ENCODE measurements around the gene PRPF38A. TPM values are rescaled to one million over a fixed set of nuclear protein-coding genes. Genes with fewer than 3 reads are reported as not detected.

The PRPF38A gene
- total and polyA plus RNA-seq, 9 donors = 18.2 to 49.2 (median 41.8) TPM

DNA sequence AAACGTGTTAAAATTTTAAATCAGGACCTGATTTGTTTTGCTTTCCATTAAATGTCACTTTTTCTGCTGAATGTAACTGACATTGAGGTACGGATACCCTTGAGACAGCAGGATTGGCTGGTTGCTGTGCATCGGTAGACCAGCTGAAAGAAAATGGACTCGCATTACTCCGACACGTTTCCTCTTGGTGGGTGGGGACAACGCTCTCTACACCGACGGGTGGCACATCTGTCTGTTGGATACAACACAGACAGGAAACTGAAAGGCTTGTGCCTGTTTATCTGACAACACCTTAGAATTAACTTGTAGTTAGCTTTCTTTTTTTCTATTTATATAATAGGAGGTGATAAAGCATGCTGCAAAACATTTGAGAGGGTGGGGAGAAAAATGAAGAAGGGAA is 19.4 kb downstream of the PRPF38A start:
- no peaks in the 10 kb centered on the region for H3K27me3 ChIP-seq (ENCODE audit: control insufficient read depth, insufficient read depth, low read length)
- H3K4me3 ChIP-seq (ENCODE audit: low read length) = no peak overlapping the region
- H3K4me1 ChIP-seq (ENCODE audit: control insufficient read depth, insufficient read depth, low read length) = no peaks in the 10 kb centered on the region
- H3K9me3 ChIP-seq (replicated peaks; ENCODE audit: control insufficient read depth, low read depth, low read length) = no peaks in the 10 kb centered on the region
- no peak overlapping the region for H3K27ac ChIP-seq (ENCODE audit: low read length)
- peaks cover 28% of the 10 kb centered on the region for H3K36me3 ChIP-seq (ENCODE audit: control insufficient read depth, insufficient read depth, low read length)
- no peak for DNase-seq
- WGBS (ENCODE audit: insufficient coverage) = 40% methylated on average over 5 of the region's 9 CpGs

DNA sequence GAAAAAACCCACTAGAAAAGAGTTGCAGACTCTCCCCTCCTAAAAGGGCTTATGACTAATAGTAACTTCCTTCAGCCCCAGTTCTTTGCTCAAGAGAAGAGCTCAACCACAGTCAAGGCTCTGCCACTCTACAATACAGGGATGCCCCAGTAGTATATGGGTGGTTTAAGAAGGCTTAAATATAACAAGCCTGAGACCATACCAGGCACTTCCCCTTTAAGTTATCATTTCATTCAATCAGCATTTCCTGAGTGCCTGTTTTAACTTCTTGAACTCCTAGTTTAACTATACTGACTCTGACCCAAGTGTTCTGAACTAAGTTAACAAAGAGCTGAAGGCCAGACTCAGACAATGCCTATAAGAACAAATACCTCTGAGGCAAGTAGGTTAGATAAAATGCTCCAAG is 19.8 kb downstream of the PRPF38A start:
- Histone ChIP-seq H3K36me3 (ENCODE audit: control insufficient read depth, insufficient read depth, low read length) (peaks cover 27% of the 10 kb centered on the region), H3K4me1 (ENCODE audit: control insufficient read depth, insufficient read depth, low read length) (no peaks in the 10 kb centered on the region), H3K27ac (ENCODE audit: low read length) (no peak overlapping the region), H3K9me3 (replicated peaks; ENCODE audit: control insufficient read depth, low read depth, low read length) (no peaks in the 10 kb centered on the region), H3K4me3 (ENCODE audit: low read length) (no peak overlapping the region), H3K27me3 (ENCODE audit: control insufficient read depth, insufficient read depth, low read length) (no peaks in the 10 kb centered on the region)
- no peak for DNase-seq

DNA sequence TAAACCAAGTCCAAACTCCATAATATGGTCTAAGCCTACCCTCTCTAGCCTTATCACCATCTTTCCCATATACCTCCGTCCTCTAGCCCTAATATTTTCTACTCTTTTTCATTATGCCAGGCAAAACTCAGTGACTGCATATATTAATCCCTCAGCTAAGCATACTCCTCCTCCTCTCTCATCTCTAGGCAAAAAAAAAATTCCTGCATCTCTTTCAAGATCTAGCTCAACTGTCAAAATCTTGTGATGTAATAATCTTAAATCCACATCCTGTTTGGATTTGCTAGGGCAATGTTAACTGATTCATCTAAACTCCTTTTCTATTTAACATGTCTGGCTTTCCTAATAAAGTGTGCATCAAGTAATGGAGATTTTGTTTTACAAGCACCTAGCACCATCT is 20.4 kb downstream of the PRPF38A start:
- H3K4me3 ChIP-seq (ENCODE audit: low read length) = no peak overlapping the region
- no peaks in the 10 kb centered on the region for H3K9me3 ChIP-seq (replicated peaks; ENCODE audit: control insufficient read depth, low read depth, low read length)
- DNase-seq = no peak
- no peaks in the 10 kb centered on the region for H3K27me3 ChIP-seq (ENCODE audit: control insufficient read depth, insufficient read depth, low read length)
- H3K27ac ChIP-seq (ENCODE audit: low read length) = no peak overlapping the region
- no peaks in the 10 kb centered on the region for H3K4me1 ChIP-seq (ENCODE audit: control insufficient read depth, insufficient read depth, low read length)
- H3K36me3 ChIP-seq (ENCODE audit: control insufficient read depth, insufficient read depth, low read length) = peaks cover 25% of the 10 kb centered on the region
- WGBS (ENCODE audit: insufficient coverage) = 89% methylated on average over 1 of the region's 1 CpG

DNA sequence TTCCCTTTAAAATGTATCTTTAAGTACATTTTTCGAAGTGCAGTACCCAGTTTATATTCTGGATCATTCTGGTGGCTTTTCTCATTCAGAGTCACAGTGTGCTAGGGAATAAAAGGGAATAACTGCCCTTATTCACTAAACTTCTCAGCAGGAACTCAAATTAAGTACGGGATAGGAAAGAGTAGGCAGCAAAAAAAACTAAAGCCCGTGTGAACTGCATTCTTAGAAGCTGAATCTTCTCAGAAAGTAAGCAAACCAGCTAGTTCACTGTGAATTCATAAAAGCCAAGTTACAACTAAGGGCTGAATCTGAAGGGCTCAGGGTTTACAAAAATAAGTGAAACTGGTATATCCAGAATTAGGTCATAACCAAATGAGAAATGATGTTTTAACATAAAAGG is 22.0 kb downstream of the PRPF38A start:
- Histone ChIP-seq H3K9me3 (replicated peaks; ENCODE audit: control insufficient read depth, low read depth, low read length) (no peaks in the 10 kb centered on the region), H3K4me3 (ENCODE audit: low read length) (no peak overlapping the region), H3K4me1 (ENCODE audit: control insufficient read depth, insufficient read depth, low read length) (no peaks in the 10 kb centered on the region), H3K27ac (ENCODE audit: low read length) (no peak overlapping the region), H3K27me3 (ENCODE audit: control insufficient read depth, insufficient read depth, low read length) (no peaks in the 10 kb centered on the region), H3K36me3 (ENCODE audit: control insufficient read depth, insufficient read depth, low read length) (peaks cover 36% of the 10 kb centered on the region)
- no CpG with 5 or more reads among the region's 3 CpGs for WGBS (ENCODE audit: insufficient coverage)
- no peak for DNase-seq

DNA sequence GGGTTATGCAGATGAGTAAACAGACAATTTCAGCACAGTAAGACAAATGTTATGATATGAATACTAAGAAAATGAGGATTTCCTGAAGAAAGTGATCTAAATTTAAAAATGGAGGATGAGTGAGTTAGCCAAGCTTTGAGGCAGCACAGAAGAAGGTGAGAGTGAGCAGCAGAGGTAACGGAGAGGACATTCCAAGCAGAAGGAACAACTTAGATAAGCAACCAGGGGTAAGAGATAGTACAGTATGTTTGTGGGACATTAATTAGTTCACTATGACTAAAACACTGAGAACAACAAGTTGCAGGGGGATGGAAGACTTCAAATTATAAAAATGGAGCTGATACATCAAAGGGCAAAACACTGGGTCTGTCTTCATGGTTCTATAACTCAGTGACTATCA is 22.8 kb downstream of the PRPF38A start:
- H3K4me3 ChIP-seq (ENCODE audit: low read length) = no peak overlapping the region
- H3K27me3 ChIP-seq (ENCODE audit: control insufficient read depth, insufficient read depth, low read length) = no peaks in the 10 kb centered on the region
- H3K27ac ChIP-seq (ENCODE audit: low read length) = no peak overlapping the region
- DNase-seq = no peak
- no peaks in the 10 kb centered on the region for H3K9me3 ChIP-seq (replicated peaks; ENCODE audit: control insufficient read depth, low read depth, low read length)
- no peaks in the 10 kb centered on the region for H3K4me1 ChIP-seq (ENCODE audit: control insufficient read depth, insufficient read depth, low read length)
- H3K36me3 ChIP-seq (ENCODE audit: control insufficient read depth, insufficient read depth, low read length) = peaks cover 39% of the 10 kb centered on the region
- 100% methylated on average over 1 of the region's 1 CpG for WGBS (ENCODE audit: insufficient coverage)

DNA sequence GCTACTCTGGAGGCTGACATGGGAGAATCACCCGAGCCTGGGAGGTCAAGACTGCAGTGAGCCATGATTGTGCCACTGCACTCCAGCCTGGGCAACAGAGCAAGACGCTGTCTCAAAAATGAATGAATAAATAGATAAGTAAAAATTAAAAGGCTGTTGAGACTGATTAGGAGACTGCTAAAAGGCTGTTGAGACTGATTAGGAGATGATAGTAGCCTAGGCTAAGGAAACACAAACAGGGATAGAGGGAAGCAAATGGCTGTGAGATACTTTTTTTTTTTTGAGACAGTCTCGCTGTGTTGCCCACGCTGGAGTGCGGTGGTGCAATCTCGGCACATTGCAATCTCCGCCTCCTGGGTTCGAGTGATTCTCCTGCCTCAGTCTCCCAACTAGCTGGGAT is 28.4 kb downstream of the PRPF38A start:
- no peak for DNase-seq
- 91% methylated on average over 7 of the region's 8 CpGs for WGBS (ENCODE audit: insufficient coverage)
- H3K36me3 ChIP-seq (ENCODE audit: control insufficient read depth, insufficient read depth, low read length) = peaks cover 49% of the 10 kb centered on the region

DNA sequence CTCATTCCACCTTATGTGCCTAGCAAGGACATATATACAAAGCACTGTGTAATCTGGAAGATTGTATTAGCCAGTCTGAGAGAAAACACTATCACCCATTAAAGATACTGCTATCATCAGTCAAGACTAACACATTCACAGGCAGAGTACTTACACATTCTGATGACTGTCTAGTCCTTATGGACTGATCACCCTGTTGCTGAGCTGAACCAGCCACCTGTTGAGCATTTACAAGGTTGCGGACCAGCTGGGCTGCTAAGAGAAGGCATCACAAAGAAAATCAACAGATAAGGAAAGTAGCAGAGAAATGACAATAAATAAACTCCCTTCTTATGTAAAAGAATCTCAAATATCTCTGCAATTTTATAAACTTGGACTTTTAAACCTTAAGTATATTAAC is 30.8 kb downstream of the PRPF38A start:
- H3K27ac ChIP-seq (ENCODE audit: low read length) = no peak overlapping the region
- no peaks in the 10 kb centered on the region for H3K27me3 ChIP-seq (ENCODE audit: control insufficient read depth, insufficient read depth, low read length)
- DNase-seq = no peak
- H3K4me3 ChIP-seq (ENCODE audit: low read length) = no peak overlapping the region
- H3K4me1 ChIP-seq (ENCODE audit: control insufficient read depth, insufficient read depth, low read length) = no peaks in the 10 kb centered on the region
- no peaks in the 10 kb centered on the region for H3K9me3 ChIP-seq (replicated peaks; ENCODE audit: control insufficient read depth, low read depth, low read length)
- peaks cover 45% of the 10 kb centered on the region for H3K36me3 ChIP-seq (ENCODE audit: control insufficient read depth, insufficient read depth, low read length)
- no CpG with 5 or more reads among the region's 1 CpG for WGBS (ENCODE audit: insufficient coverage)

More for the DNA sequence above, 28.4 kb downstream of the PRPF38A start:
- no peaks in the 10 kb centered on the region for H3K4me1 ChIP-seq (ENCODE audit: control insufficient read depth, insufficient read depth, low read length)
- no peaks in the 10 kb centered on the region for H3K9me3 ChIP-seq (replicated peaks; ENCODE audit: control insufficient read depth, low read depth, low read length)
- H3K4me3 ChIP-seq (ENCODE audit: low read length) = no peak overlapping the region
- H3K27ac ChIP-seq (ENCODE audit: low read length) = no peak overlapping the region
- H3K27me3 ChIP-seq (ENCODE audit: control insufficient read depth, insufficient read depth, low read length) = no peaks in the 10 kb centered on the region

DNA sequence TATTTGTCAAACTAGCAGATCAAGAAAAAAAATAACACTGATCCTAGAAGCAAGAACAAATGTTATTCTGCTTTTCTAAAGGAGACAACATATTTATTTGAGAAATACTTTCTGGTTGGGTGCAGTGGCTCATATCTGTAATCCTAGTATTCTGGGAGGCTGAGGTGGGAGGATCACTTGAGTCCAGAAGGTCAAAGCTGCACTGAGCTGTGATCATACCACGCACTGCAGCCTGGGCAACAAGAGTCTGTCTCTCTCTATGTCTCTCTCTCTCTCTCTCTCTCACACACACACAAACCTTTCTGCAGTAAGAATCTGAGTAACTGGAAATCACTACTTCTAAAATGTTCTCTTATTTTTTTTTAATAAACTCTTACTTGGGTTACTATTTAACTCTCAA is 31.2 kb downstream of the PRPF38A start:
- Histone ChIP-seq H3K27me3 (ENCODE audit: control insufficient read depth, insufficient read depth, low read length) (no peaks in the 10 kb centered on the region), H3K4me1 (ENCODE audit: control insufficient read depth, insufficient read depth, low read length) (no peaks in the 10 kb centered on the region), H3K9me3 (replicated peaks; ENCODE audit: control insufficient read depth, low read depth, low read length) (no peaks in the 10 kb centered on the region), H3K36me3 (ENCODE audit: control insufficient read depth, insufficient read depth, low read length) (peaks cover 42% of the 10 kb centered on the region), H3K27ac (ENCODE audit: low read length) (no peak overlapping the region), H3K4me3 (ENCODE audit: low read length) (no peak overlapping the region)
- DNase-seq = no peak
- WGBS (ENCODE audit: insufficient coverage) = no CpG with 5 or more reads among the region's 1 CpG

DNA sequence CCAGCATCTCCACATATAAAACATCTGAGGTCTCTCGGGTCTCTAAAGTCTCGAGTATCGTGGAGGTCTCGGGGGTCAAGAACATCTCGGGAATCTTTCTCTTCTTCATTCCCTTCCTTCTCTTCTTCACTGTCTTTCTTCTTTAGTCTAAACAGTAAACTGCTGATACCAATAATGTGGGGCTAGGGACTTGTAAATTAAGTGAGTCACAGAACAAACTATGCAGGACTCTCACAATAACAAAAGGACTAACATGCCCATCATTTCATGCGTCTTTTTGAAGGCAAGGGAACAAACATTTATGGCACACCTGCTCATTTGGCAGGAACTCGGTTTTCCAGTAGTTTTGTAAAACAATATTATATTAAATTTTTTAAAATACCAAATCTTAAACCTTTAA is 32.4 kb downstream of the PRPF38A start:
- H3K36me3 ChIP-seq (ENCODE audit: control insufficient read depth, insufficient read depth, low read length) = peaks cover 37% of the 10 kb centered on the region
- WGBS (ENCODE audit: insufficient coverage) = no CpG with 5 or more reads among the region's 7 CpGs
- H3K4me3 ChIP-seq (ENCODE audit: low read length) = no peak overlapping the region
- DNase-seq = no peak
- H3K9me3 ChIP-seq (replicated peaks; ENCODE audit: control insufficient read depth, low read depth, low read length) = no peaks in the 10 kb centered on the region
- H3K27ac ChIP-seq (ENCODE audit: low read length) = no peak overlapping the region
- H3K4me1 ChIP-seq (ENCODE audit: control insufficient read depth, insufficient read depth, low read length) = no peaks in the 10 kb centered on the region
- H3K27me3 ChIP-seq (ENCODE audit: control insufficient read depth, insufficient read depth, low read length) = no peaks in the 10 kb centered on the region

DNA sequence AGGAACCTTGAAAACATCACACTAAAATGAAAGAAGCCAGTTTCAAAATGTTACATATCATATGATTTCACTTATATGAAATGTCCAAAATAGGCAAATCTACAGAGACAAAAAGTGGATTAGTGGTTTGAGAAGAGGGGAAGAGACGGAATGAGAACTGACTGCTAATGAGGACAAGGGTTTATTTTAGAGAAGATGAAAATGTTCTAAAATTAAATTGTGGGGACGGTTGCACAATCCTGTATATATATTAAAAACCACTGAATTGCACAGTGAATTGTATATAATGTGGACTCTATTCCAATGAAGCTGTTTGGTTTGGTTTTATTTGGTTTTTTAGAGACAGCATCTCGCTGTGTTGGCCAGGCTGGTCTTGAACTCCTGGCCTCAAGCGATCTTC is 35.6 kb downstream of the PRPF38A start:
- Histone ChIP-seq H3K9me3 (replicated peaks; ENCODE audit: control insufficient read depth, low read depth, low read length) (no peaks in the 10 kb centered on the region), H3K27ac (ENCODE audit: low read length) (no peak overlapping the region), H3K36me3 (ENCODE audit: control insufficient read depth, insufficient read depth, low read length) (peaks cover 33% of the 10 kb centered on the region), H3K4me1 (ENCODE audit: control insufficient read depth, insufficient read depth, low read length) (no peaks in the 10 kb centered on the region), H3K4me3 (ENCODE audit: low read length) (no peak overlapping the region), H3K27me3 (ENCODE audit: control insufficient read depth, insufficient read depth, low read length) (no peaks in the 10 kb centered on the region)
- WGBS (ENCODE audit: insufficient coverage) = no CpG with 5 or more reads among the region's 4 CpGs
- no peak for DNase-seq

DNA sequence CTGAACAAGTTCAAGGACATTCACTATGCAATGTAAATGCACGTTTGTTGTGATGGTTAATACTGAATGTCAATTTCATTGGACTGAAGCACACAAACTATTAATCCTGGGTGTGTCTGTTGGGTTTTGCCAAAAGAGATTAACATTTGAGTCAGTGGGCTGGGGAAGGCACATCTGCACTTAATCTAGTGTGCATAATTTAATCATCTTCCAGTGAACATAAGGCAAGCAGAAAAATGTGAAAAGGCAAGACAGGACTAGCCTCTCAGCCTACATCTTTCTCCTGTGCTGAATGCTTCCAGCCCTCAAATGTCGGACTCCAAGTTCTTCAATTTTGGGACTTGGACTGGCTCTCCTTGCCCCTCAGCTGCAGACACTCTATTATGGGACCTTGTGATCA is 40.1 kb downstream of the PRPF38A start:
- no peaks in the 10 kb centered on the region for H3K27me3 ChIP-seq (ENCODE audit: control insufficient read depth, insufficient read depth, low read length)
- WGBS (ENCODE audit: insufficient coverage) = no CpG with 5 or more reads among the region's 2 CpGs
- H3K27ac ChIP-seq (ENCODE audit: low read length) = no peak overlapping the region
- no peak for DNase-seq
- H3K36me3 ChIP-seq (ENCODE audit: control insufficient read depth, insufficient read depth, low read length) = peaks cover 28% of the 10 kb centered on the region
- no peaks in the 10 kb centered on the region for H3K4me1 ChIP-seq (ENCODE audit: control insufficient read depth, insufficient read depth, low read length)
- no peak overlapping the region for H3K4me3 ChIP-seq (ENCODE audit: low read length)
- no peaks in the 10 kb centered on the region for H3K9me3 ChIP-seq (replicated peaks; ENCODE audit: control insufficient read depth, low read depth, low read length)

Data from muscle of leg (tissue), 11 donors.